HL-60 (cell line): ENCODE data around the gene NTS.

Experiments
- CTCF ChIP-seq: IDR thresholded peaks from one replicate; pipeline ENCODE4 v1.5.1; 2011; ENCODE audit warnings: low read length, control low read depth, inconsistent platforms; ENCODE audit not compliant: insufficient read depth
- POLR2AphosphoS5 ChIP-seq: IDR thresholded peaks from 2 replicates; pipeline ENCODE4 v1.6.1; 2012; ENCODE audit warnings: low read depth
- REST ChIP-seq: IDR thresholded peaks from 2 replicates; pipeline ENCODE4 v1.6.1; 2012; ENCODE audit warnings: low read depth; ENCODE audit not compliant: insufficient replicate concordance

GRCh38 chr12:85831327-85831990, 42.6 kb upstream of the NTS start:
- no peak for TF ChIP-seq CTCF
- no peak for TF ChIP-seq REST
- no peak for TF ChIP-seq POLR2AphosphoS5
